DND-41 (cell line): ENCODE data around the gene EMC10.

Experiments
- EZH2 ChIP-seq: IDR thresholded peaks from 3 replicates; pipeline ENCODE4 v1.6.1; 2012; ENCODE audit warnings: borderline replicate concordance, low read depth, mild to moderate bottlenecking, moderate library complexity, low read length, inconsistent platforms; ENCODE audit not compliant: severe bottlenecking
- TF ChIP-seq, protein P1 (sequence below): IDR thresholded peaks from 2 replicates; pipeline ENCODE4 v1.5.1; 2012; ENCODE audit warnings: borderline replicate concordance, low read length, moderate library complexity, mild to moderate bottlenecking; ENCODE audit not compliant: poor library complexity, severe bottlenecking; ENCODE audit errors: extremely low read depth

DNA sequence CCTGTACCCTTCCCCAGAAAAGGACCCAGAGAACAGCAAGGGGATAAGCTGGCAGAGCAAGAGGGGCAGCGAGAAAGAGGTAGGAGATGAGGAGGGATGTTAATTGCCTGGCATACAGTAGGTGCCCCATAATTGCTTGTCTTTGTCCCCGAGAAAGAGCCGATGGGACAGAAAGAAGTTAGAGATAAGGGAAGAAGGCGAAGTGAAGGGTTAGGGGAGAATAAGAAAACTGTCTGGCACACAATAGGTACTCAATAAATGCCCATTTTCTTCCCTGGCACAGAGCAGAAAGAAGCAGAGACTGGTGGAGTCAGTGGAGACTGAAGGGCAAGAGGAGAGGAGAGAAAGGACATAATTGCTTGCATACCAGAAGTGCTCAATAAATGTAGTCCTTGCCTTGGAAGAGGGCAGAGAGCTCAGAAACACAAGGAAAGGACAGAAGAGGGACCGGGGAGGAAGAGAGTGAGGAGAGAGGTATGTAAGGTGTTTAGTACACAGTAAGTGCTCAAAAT, 18.8 kb downstream of the EMC10 start:
- TF ChIP-seq, protein P1, sequence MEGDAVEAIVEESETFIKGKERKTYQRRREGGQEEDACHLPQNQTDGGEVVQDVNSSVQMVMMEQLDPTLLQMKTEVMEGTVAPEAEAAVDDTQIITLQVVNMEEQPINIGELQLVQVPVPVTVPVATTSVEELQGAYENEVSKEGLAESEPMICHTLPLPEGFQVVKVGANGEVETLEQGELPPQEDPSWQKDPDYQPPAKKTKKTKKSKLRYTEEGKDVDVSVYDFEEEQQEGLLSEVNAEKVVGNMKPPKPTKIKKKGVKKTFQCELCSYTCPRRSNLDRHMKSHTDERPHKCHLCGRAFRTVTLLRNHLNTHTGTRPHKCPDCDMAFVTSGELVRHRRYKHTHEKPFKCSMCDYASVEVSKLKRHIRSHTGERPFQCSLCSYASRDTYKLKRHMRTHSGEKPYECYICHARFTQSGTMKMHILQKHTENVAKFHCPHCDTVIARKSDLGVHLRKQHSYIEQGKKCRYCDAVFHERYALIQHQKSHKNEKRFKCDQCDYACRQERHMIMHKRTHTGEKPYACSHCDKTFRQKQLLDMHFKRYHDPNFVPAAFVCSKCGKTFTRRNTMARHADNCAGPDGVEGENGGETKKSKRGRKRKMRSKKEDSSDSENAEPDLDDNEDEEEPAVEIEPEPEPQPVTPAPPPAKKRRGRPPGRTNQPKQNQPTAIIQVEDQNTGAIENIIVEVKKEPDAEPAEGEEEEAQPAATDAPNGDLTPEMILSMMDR, result no peak
- TF ChIP-seq EZH2, result no peak
